ENCODE data around the gene RILPL1. TPM values are rescaled to one million over a fixed set of nuclear protein-coding genes. Genes with fewer than 3 reads are reported as not detected.

RILPL1 gene
- total and polyA plus RNA-seq, 4 donors = 1.3 to 2.7 (median 2.1) TPM

DNA sequence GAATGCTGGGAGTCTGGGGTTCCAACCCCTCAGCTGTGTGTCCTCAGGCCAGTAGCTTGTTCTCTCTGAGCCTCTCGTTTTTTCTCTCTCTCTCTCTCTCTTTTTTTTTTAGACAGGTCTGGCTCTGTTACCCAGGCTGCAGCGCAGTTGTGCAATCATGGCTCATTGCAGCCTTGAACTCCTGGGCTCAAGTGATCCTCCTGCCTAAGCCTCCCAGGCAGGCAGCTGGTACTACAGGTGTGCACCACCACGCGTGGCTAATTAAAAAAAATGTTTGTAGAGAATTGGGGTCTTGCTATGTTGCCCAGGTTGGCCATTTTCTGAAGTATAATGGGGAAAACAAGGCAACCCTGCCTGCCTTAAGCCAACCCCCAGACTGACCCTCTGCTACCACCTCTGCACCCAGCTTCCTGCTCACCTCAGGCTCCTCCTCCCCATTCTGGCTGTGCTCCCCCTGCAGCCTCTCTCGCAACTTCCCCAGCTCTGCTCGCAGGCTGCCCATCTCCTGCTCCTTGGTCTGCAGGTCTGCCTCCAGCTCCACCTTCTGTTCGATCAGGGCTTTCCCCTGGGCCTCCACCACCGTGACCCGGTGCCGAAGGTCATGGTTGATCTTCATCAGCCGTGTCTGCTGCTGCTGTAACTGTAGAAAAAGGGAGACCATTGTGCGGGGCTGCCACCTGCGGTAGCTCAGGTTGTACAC lies 35.2 kb downstream of the RILPL1 start:
- WGBS = 93% methylated on average over 13 of the region's 13 CpGs
- TF ChIP-seq, protein P1, sequence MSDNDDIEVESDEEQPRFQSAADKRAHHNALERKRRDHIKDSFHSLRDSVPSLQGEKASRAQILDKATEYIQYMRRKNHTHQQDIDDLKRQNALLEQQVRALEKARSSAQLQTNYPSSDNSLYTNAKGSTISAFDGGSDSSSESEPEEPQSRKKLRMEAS (IDR thresholded peaks at IDR 0.05) = no peak
- no peak for TF ChIP-seq HNF4G (IDR thresholded peaks at IDR 0.05)
- TF ChIP-seq FOXA2 (IDR thresholded peaks at IDR 0.05) = no peak
- no peak for TF ChIP-seq GABPA (IDR thresholded peaks at IDR 0.05 in 1 of 2, conservative IDR thresholded peaks at IDR 0.05 in 1 of 2)
- TF ChIP-seq RAD21 (IDR thresholded peaks at IDR 0.05) = no peak
- no peak for TF ChIP-seq EGR1 (IDR thresholded peaks at IDR 0.05; ENCODE audit: low read depth in 2 of 2)
- no peak for TF ChIP-seq FOXA1 (IDR thresholded peaks at IDR 0.05)
- TF ChIP-seq, protein P2, sequence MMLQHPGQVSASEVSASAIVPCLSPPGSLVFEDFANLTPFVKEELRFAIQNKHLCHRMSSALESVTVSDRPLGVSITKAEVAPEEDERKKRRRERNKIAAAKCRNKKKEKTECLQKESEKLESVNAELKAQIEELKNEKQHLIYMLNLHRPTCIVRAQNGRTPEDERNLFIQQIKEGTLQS (IDR thresholded peaks at IDR 0.05) = no peak
- TF ChIP-seq, protein P3, sequence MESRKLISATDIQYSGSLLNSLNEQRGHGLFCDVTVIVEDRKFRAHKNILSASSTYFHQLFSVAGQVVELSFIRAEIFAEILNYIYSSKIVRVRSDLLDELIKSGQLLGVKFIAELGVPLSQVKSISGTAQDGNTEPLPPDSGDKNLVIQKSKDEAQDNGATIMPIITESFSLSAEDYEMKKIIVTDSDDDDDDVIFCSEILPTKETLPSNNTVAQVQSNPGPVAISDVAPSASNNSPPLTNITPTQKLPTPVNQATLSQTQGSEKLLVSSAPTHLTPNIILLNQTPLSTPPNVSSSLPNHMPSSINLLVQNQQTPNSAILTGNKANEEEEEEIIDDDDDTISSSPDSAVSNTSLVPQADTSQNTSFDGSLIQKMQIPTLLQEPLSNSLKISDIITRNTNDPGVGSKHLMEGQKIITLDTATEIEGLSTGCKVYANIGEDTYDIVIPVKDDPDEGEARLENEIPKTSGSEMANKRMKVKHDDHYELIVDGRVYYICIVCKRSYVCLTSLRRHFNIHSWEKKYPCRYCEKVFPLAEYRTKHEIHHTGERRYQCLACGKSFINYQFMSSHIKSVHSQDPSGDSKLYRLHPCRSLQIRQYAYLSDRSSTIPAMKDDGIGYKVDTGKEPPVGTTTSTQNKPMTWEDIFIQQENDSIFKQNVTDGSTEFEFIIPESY (IDR thresholded peaks at IDR 0.05) = no peak
- no peak for TF ChIP-seq YY1 (IDR thresholded peaks at IDR 0.05)
- TF ChIP-seq RXRA (IDR thresholded peaks at IDR 0.05) = no peak
- TF ChIP-seq CTCF (IDR thresholded peaks at IDR 0.05; ENCODE audit: low read depth, low read length, missing input control) = no peak
- no peak for TF ChIP-seq HNF4A (conservative IDR thresholded peaks at IDR 0.05)
- no peak for TF ChIP-seq TAF1 (conservative IDR thresholded peaks at IDR 0.05)
- no peak for TF ChIP-seq JUND (IDR thresholded peaks at IDR 0.05)
- TF ChIP-seq REST (IDR thresholded peaks at IDR 0.05) = no peak

More for the DNA sequence above, 35.2 kb downstream of the RILPL1 start:
- Histone ChIP-seq H3K9me3 (ENCODE audit: control insufficient read depth in 4 of 4, low read length in 3 of 4) (no peaks in the 10 kb centered on the region), H3K36me3 (ENCODE audit: control insufficient read depth in 4 of 4, insufficient read depth in 3 of 4, low read depth in 1 of 4, low read length in 3 of 4) (peaks cover 0 to 13% (median 4%) of the 10 kb centered on the region in 4 donors), H3K27ac (ENCODE audit: low read depth in 1 of 2, low read length in 2 of 2) (no peak overlapping the region), H3K27me3 (ENCODE audit: control insufficient read depth in 4 of 4, insufficient read depth in 4 of 4, low read length in 3 of 4) (no peaks in the 10 kb centered on the region), H3K4me1 (ENCODE audit: control insufficient read depth in 4 of 4, insufficient read depth in 4 of 4, low read length in 3 of 4) (no peaks in the 10 kb centered on the region), H3K9ac (ENCODE audit: low read depth in 1 of 2, low read length in 2 of 2) (no peak overlapping the region), H3K4me3 (ENCODE audit: low read depth in 1 of 3, low read length in 3 of 3) (no peak overlapping the region)
- DNase-seq (ENCODE audit: low spot score) = no peak
